Measurements from ENCODE around the gene MRS2. TPM values are rescaled to one million over a fixed set of nuclear protein-coding genes. Genes with fewer than 3 reads are reported as not detected.

MRS2 gene
- total RNA-seq, 1 experiment from 2014 or later = 85.8 TPM

DNA sequence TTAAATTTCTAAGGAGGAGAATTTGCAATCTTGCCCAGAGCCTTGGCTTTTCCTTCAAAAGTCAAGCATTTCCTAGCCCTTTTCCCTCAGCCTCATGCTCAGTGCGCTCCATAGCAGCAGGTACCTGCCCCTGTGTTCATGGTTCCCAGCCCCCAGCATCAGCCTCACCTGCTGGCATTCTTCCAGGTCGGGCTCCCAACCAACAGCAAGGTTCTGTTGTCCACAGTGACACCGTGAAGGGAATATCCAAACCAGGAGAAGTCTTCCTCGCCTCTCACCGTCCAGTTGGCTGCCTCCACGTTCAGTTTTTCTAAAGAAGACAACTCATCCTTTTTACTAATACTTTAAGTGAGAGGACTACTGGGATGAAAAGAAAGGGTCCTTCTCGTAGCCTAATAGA lies 43.9 kb downstream of the MRS2 start:
- Histone ChIP-seq H2BK12ac (ENCODE audit: insufficient read length, low read depth, low read length) (no peak overlapping the region), H3K4me1 (ENCODE audit: insufficient read depth, low read length) (0 out of 2 replicates have a peak, but pooled peaks cover 7% of the 10 kb centered on the region), H3K4ac (ENCODE audit: low read depth, low read length) (no peak overlapping the region), H4K5ac (ENCODE audit: insufficient read length, low read depth, low read length) (no peak overlapping the region), H3K4me2 (ENCODE audit: insufficient read depth, insufficient read length, low read length) (no peak overlapping the region), H3K27me3 (ENCODE audit: insufficient read depth, low read length) (no peaks in the 10 kb centered on the region), H3K9ac (ENCODE audit: extremely low read depth, insufficient read length, low read length) (no peak overlapping the region), H3K14ac (ENCODE audit: insufficient read depth, low read length) (no peak overlapping the region), H3K18ac (ENCODE audit: insufficient read length, low read depth, low read length) (no peak overlapping the region), H3K56ac (ENCODE audit: insufficient read length, low read depth, low read length) (no peak overlapping the region), H2BK15ac (ENCODE audit: low read depth, low read length) (no peak overlapping the region), H3K79me2 (ENCODE audit: insufficient read depth, low read length) (no peaks in the 10 kb centered on the region), H4K8ac (replicated peaks; ENCODE audit: insufficient read length, low read depth, low read length) (no peak overlapping the region), H2AFZ (ENCODE audit: low read length) (no peak overlapping the region), H3K27ac (ENCODE audit: insufficient read length, low read depth, low read length) (no peak overlapping the region), H4K20me1 (ENCODE audit: control insufficient read depth, insufficient read depth, insufficient read length) (no peaks in the 10 kb centered on the region), H4K91ac (ENCODE audit: insufficient read length, low read depth, low read length) (no peak overlapping the region), H3K9me3 (ENCODE audit: control insufficient read depth, low read depth, low read length) (no peaks in the 10 kb centered on the region), H2AK5ac (ENCODE audit: insufficient read length, low read length) (no peak overlapping the region), H2BK20ac (ENCODE audit: low read depth, low read length, poor library complexity, severe bottlenecking) (no peak overlapping the region), H2BK5ac (ENCODE audit: insufficient read length, low read length) (no peak overlapping the region), H2BK120ac (ENCODE audit: low read depth, low read length, poor library complexity, severe bottlenecking) (no peak overlapping the region), H3T11ph (ENCODE audit: low read length) (no peak overlapping the region), H3K23ac (ENCODE audit: insufficient read length, low read depth, low read length) (no peak overlapping the region), H3K23me2 (ENCODE audit: insufficient read length, low read depth, low read length, poor library complexity, severe bottlenecking) (no peaks in the 10 kb centered on the region), H3K79me1 (ENCODE audit: insufficient read depth, low read depth, low read length, poor library complexity, severe bottlenecking) (no peaks in the 10 kb centered on the region)
- DNase-seq = no peak
- peaks cover 5 to 6% of the 10 kb centered on the region in 2 experiments for H3K4me1 Mint-ChIP-seq
- H3K4me3 Mint-ChIP-seq = no peak overlapping the region
- no CpG with 5 or more reads among the region's 7 CpGs for WGBS (ENCODE audit: extremely low coverage, insufficient read length, low lambda C conversion rate)
- H3K36me3 Mint-ChIP-seq (ENCODE audit: insufficient read depth in 1 of 3, low read depth in 3 of 3) = no peaks in the 10 kb centered on the region
- peak overlapping the region in 1 of 3 experiments; percentile 53; a peak in 1 of 7 replicates for H3K27ac Mint-ChIP-seq
- no peaks in the 10 kb centered on the region for H3K27me3 Mint-ChIP-seq (ENCODE audit: low read depth)
- TF ChIP-seq, protein P1, sequence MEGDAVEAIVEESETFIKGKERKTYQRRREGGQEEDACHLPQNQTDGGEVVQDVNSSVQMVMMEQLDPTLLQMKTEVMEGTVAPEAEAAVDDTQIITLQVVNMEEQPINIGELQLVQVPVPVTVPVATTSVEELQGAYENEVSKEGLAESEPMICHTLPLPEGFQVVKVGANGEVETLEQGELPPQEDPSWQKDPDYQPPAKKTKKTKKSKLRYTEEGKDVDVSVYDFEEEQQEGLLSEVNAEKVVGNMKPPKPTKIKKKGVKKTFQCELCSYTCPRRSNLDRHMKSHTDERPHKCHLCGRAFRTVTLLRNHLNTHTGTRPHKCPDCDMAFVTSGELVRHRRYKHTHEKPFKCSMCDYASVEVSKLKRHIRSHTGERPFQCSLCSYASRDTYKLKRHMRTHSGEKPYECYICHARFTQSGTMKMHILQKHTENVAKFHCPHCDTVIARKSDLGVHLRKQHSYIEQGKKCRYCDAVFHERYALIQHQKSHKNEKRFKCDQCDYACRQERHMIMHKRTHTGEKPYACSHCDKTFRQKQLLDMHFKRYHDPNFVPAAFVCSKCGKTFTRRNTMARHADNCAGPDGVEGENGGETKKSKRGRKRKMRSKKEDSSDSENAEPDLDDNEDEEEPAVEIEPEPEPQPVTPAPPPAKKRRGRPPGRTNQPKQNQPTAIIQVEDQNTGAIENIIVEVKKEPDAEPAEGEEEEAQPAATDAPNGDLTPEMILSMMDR (conservative IDR thresholded peaks at IDR 0.05) = no peak
- no peaks in the 10 kb centered on the region for H3K9me3 Mint-ChIP-seq

Data from H9 (cell line).